GM18499 (cell line): ENCODE data around the gene TFIP11.

Source experiments
- ATAC-seq: cut with Tn5 transposase; IDR thresholded peaks from one replicate; pipeline ENCODE4 v1.9.1; 2021; ENCODE audit warnings: moderate number of reproducible peaks; ENCODE audit not compliant: insufficient read depth, unreplicated experiment

Gene TFIP11

DNA sequence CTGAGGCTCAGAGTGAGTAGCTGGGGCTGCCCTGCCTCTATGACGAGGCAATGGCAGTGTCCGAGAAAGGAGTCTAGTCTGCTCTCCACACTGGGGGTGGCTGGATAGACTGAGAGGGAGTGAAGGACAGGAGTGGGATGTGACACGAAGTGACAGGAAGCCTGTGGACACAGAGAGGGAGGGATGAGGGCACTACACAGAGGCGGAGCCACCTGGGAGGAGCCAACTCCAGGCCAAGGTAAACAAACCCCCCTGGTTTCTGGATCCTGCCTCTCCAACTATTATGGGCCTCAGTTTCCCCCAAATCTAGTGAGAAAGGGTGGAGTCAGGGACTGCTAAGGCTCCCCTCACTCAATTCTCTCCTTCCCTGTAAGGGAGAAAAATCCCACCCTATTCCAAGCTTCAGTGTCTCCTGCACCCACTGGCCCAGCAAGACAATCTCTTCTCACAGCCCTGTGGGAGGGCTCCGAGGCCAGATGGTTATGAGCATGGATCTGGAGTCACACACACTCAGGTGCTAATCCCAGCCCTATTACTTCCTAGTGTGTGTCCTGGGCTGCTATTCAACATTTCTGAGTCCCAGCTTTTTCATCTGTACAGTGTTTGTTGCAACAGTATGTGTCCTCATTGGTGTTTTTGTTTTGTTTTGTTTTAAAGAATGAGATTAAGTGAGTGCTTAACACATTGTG, 58.3 kb downstream of the TFIP11 start:
- ATAC-seq, result no peak

DNA sequence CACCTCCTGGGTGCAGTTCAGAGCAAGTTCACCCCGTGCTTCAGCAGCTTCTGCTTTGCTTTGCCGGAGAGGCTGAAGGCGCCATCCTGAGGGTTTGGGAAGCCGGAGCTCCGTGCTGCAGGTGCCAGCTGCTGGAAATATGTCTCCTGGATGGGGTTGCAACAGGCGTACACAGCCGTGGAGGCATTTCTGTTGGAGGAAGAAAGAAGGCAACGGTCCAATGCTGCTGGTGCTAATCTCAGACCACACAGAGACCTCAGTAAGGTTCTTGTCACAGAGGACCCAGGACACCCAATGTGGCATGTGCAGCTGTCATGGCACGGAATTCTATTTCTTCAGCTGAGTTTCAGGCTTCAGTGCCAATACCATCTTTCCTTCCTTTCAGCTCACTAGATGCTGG, 59.1 kb downstream of the TFIP11 start:
- no peak for ATAC-seq

DNA sequence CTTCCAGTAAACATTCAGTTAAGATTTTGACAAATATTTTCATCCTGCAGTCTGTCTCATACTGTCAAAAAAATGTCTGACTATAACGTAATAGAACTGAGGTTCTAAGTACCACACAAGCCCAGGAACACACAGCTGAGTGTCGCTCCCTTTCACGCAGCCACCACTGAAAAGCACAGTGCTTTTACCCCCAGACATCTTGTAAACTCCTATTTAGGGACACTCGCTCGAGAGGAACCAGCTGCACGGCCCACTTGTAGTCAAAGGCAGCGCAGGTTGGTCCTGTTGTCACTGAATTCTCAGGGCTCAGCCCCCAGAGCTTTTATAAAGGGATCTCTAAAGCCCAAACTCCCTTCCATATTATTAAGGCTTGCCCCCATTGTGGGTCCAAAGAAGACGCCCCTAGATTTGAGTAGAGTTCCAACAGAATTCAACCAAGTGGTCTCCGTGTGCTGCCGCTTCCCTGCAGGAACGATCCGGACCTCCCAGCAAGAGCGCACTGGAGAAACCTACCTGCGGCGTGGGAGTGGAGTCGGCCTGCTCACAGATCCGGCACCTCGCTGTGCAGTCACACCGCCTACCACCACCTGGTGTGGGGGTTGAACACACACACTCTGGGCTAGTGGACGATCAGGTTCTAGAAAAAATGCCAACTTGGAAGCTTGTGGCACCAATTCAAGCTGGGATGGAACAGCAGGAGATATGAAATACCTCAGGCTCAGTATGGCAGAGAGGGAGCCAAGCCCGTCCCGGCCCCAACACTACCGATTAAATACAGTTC, 59.8 kb downstream of the TFIP11 start:
- no peak for ATAC-seq

DNA sequence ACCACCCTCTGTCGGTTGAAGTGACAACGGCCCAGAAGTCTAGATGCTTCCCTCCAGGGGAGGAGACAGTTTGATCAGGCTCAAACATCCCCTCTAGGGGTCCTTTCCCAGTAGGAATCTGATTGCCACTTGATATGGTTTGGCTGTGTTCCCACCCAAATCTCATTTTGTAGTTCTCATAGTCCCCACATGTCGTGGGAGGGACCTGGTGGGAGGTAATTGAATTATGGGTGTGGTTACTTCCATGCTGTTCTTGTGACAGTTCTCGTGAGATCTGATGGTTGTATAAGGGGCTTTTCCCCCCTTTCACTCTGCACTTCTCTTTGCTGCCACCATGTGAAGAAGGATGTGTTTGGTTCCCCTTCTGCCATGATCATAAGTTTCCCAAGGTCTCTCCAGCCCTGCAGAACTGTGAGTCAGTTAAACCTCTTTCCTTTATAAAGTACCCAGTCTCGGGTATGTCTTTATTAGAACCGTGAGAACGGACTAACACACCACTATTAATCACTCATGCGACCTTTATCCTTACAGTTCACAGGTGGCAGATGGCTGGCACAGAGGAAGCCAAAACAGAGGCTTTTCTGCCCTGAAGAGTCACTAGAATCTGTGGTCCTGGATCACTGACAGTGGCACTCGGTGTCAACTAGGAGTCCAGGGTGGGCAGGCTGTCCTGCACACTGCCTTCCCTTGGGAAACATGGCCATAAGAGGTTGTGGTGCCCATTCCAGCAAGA, 61.7 kb downstream of the TFIP11 start:
- ATAC-seq, result no peak

DNA sequence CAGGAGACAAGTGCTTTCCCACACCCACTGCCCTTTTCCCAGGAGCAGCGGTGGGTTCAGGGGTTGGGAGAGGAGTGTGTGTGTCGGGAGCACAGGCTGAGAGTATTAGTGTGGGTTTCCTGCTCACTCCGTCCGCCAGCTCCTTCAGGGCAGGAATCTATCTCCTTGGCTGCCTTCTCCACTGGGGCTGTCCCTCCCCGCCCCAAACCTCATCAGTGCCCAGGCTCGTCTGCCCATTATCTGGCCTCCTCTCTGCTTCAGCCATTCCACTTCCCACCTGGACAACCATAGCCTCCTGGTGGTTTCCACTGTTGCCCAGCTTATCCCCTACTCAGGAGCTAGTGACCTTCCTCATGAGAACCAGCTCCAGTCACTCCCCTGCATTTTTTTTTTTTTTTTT, 63.3 kb downstream of the TFIP11 start:
- no peak for ATAC-seq

DNA sequence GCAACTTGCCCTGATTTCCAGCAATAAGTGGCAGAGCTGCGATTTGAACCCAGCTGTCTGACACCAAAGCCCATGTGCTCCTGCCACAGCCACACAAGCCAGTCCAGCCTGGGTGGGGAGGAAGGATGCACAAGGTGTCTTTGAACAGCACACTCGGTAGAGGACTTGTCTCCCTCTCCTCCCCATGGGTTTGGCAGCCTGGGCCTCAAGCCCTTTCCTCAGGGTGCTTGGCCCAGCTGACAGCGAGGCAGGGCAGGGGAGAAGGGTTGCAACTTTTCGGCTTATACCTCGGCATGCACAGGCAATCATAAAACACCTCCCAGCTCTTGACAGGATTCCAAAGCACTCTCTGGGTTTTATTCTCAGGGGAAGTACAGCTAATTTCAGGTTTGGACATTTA, 63.9 kb downstream of the TFIP11 start:
- no peak for ATAC-seq

DNA sequence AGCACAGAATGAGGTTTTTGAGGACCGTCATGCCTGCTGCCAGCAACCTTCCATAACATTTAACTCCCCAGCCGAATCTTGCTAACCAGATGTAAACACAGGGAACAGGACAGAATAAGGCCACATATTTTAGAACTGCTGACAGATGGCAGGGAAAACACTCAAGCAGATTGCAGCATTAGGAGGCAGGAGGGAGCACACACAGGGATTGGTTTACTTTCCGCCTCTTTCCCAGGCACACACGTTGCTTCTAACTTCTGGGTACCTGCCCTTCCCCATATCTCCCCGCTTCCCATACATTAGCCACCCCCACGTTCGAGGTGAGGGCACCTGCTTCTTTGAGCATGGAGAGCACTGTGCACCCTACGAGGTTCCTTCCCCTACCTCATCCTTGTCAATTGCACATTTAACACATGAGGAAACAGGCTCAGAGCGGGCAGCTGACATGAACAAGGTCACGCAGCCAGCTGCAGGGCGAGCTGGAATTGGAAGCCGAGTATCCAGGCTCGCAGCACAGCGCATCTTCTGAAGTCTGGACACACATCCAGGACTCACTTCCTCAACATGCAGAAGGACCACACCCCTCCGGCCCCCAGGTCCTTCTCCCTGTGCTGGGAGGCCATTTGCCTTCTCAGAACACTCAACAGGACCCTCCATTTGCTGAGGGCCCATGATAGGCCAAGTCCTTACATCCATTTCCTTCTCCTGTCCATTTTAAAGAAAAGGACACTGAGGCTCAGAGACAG, 64.5 kb downstream of the TFIP11 start:
- no peak for ATAC-seq

DNA sequence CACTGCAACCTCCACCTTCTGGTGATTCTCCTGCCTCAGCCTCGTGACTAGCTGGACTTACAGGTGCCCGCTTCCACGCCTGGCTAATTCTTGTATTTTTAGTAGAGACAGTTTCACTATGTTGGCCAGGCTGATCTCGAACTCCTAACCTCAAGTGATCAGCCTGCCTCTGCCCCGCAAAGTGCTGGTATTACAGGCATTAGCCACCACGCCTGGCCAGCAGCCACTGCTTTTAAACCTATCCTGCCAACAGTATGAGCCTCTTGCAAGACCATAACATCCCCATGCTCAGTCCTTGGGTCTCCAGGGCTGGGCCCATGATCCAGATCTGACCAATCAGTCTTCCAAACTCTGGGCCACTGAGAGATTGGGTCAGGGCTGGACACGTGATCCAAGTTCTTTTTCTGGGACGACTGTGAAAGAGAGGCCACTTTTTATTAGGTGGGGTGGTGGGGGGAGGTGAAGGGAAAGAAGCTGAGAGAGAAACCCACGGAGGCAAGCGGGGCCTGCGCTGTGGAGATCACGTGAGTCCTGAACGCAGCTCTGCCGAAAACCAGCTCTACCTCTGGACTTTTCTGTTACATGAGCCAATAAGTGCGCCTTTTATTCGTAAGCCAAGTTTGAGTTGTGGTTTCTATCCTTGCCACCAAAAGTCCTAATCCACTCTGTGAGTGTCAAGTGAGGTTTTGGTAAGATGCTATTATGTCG, 65.3 kb downstream of the TFIP11 start:
- no peak for ATAC-seq

DNA sequence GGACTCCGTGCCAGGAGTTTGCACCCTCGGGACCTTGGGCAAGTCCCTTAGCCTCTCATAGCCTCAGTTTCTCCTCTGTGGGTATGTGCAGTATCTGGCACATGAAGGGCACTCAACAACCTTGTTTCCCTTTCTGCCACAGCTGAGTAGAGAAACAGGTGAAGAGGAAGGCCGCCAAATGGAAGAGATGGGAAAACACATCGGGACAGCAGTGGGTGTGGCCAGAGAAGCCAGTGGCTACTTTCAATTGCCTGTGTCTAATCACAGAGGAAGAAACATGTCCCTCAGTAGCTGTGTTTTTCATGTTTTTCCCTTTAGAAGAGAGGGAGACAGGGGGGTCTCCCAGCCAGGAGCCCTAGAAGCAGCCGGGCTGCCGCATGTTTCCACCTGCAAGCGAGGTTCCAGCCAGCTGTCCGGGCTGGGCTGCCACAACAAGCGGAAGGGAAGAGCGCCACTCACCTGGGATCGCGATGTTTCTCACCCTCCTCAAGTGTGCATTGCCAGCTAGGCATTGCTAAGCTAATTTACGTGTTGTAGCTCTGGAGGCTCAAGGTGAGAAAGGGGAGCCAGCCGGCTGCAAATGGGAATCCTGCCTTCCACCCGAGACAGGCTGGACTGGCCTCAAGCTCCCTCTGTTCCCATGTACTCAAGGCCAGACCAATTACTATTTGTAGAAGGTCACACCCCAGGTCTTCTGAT, 66.5 kb downstream of the TFIP11 start:
- ATAC-seq, result no peak

DNA sequence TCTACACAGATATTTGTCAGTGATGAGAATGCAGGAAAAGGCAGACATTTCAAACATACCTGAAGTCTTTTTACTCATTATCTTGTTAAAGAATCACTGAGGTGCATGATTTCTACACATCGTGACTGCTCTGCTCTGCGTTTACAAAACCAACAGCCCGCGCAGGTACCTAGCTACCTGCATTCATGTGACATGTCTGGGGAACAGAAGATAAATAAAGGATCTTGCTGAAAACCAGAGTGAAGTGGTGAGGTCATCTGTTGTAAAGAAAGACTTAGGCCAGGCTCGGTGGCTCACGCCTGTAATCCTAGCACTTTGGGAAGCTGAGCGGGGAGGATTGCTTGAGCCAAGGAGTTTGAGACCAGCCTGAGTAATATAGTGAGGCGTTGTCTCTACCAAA, 67.5 kb downstream of the TFIP11 start:
- ATAC-seq, result no peak

DNA sequence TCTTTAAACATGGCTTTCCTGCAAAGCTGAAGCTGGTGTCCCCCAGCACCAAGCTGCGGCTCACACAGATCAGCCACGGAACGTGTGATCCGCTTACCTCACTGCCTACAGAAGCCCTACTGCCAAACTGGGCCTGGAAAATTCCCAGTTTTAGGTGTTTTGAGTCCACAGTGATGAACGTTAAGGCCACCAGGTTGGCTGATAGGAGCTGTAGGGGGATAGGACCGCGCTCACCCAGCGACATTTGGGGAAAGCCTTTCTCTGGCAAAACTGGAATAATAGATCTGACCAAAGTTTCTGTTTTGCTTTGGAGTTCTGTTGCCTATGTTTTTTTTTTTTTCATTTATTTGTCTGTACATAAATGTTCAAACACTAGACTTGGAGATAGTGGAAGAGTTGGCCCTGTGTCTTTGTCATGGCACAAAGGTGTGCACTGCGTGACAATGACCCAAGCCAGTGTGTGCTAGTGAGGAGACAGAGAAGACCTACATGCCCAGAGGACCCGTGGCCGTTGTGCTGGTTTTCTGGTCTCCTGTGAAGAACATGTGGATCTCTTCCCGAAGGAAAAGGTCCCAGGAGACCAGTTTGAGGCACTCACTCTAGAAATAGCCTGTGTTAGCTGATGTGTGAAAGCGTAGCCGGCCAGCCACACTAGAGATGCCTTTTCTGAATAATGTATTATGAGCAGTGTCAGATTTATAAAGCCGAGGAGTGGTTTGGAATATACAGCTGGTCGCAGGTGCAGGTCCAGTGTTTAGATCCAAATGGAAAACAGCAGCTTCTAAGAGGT, 68.2 kb downstream of the TFIP11 start:
- no peak for ATAC-seq

DNA sequence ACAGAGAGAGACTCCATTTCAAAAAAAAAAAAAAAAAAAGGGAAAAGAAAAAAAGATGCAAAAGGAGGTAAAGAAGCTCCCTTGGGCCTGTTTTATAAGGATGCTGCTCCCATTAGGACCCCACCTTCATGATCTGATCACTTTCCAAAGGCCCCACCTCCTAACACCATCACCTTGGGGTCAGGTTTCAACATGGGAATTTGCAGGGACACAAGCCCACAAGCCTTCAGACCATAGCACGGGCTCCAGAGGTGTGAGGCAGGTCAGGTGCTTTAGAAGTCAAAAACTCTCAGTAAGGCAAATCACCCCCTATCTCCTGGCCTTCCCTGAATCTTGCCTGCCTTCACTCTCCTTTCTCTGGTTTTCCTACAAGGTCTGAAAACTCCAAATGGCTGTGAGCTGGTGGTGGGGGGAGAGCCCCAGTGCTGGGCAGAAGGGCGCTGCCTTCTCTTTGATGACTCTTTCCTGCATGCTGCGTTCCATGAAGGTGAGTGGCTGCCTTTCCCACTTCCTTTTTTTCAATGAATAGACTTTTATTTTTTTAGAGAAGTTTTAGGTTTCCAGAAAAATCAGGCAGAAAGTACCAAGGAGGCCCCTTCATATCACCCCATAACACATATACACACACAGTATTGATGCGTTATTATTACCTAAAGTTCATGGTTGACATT, 70.1 kb downstream of the TFIP11 start:
- no peak for ATAC-seq
